ENCODE measurements around the gene NOTCH2NLA.
"Not testable (repeated sequence)": the region's sequence is repeated elsewhere in the genome, so short reads cannot be mapped to it uniquely, and the experiment has no call there.

Gene NOTCH2NLA

GRCh38 chr1:146167273-146167672 is 61.5 kb downstream of the NOTCH2NLA start:
- DNase-seq (ENCODE audit: low read depth) = not testable (repeated sequence)

DNA sequence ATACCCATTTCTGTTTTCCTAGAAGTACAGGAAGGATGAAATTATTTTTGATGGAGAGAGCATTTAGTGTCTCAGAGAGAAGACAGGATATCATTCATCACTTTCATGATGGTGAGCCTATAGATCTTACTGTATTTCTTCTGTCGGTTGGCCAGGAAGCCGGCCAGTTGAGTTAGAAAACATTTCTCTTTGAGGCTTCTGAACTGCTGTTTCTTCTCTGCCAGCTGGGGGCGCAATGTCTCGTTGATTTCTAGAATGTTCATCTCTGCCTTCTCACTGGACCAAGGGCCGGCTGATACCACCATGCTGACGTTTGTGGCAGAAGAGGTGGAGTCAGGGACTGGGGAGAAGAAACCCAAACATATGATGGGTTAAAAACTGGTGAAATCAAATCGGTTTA is 84.4 kb downstream of the NOTCH2NLA start, which contains the start of gene NBPF10:
TSS of gene NBPF10 (minus strand) at position 340 of the 400 bp plus-strand sequence. CDS start at position 305, 35 bp downstream.
- DNase-seq (ENCODE audit: low read depth) = not testable (repeated sequence)
